Umbilical cord (tissue), 2 donors: Measurements from ENCODE around the gene SYNDIG1L. TPM values are rescaled to one million over a fixed set of nuclear protein-coding genes. Genes with fewer than 3 reads are reported as not detected.
"Not testable (repeated sequence)": the region's sequence is repeated elsewhere in the genome, so short reads cannot be mapped to it uniquely, and the experiment has no call there.

ENCODE experiments used
- DNase-seq: peaks from one replicate; pipeline ENCODE4 v3.0.0-alpha.2; 2015; ENCODE audit warnings: low spot score
- total RNA-seq: library from RNA; depleted of rRNA; stranded (reverse); fragments of >200 nt; gene quantifications from one replicate; pipeline ENCODE4 v1.2.3, GENCODE V29; 2014; ENCODE audit warnings: low replicate concordance; ENCODE audit not compliant: insufficient read depth

The SYNDIG1L gene
- total RNA-seq, 1 donor from 2014 or later, result not detected

GRCh38 chr14:74403619-74404417 lies 22.2 kb downstream of the SYNDIG1L start:
- DNase-seq, result no peak

DNA sequence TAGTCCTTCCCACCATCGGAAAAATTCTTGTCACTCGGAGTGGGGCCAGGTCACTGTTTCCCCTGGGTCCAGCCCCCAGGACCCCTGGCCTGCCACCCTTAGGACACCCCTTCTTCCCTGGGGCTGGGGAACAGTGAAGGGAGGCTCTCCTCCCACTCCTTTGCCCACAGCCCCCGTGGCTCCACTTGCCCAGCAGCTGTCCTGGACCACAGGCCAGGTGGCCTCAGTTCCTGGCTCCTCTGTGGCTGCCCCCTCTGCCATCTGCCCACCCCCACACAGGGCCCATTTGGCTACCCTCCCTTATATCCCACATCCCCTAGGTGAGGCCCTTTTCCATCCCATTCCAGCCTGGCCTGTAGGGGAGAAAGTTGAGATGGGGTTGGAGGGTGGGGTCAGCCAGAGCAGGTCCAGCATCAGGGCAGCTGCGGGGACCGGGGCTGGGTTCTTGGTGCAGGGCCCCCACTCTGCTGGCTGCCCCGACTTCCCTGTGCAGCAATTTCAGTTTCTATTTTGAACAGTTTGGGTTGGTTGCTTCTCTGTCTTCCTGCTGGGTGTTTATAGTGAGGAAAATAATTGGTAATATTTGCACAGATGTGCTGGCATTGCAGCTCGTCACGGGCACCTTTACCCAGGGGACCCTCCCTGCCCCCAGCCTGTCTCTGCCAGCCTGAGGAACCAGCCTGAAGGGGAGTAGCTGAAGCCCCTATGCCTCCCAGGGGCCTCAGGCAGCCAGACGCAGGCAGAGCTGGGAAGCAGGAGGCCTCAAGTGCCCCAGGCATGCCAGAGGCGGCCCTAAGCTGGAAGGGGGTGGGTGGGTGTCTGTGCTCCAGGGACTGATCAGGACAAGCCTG lies 23.4 kb downstream of the SYNDIG1L start:
- DNase-seq, result no peak

GRCh38 chr14:74401504-74402241 lies 24.3 kb downstream of the SYNDIG1L start:
- peak; percentile 19 for DNase-seq

DNA sequence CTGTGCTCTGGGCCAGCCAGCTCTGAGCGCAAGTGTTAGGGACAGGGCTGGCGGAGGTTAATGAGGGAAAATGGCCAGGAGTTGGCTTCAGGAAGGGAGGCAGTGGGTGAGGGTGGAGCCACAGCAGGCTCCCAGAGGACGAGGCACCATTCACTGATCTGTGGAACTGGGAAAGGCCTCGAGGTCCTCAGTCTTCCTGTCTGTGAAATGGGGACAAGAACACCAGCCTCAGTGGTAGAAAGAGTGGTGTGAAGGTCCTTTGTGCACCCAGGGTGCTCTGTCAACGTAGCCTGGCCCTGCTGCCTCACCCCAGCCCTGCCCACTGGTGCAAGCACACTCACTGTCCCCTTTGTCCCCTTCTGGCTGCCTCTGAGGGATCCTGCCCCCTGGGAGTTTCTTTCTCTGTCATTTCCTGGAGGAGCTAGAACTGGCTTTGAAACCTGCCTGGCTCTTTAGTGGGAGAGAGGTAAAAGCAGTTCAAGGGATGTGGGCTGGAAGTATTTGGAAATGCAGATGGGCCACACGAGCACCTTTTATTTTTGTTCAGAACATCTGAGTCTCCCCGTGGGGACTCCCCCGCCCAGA lies 25.0 kb downstream of the SYNDIG1L start:
- DNase-seq, result no peak

DNA sequence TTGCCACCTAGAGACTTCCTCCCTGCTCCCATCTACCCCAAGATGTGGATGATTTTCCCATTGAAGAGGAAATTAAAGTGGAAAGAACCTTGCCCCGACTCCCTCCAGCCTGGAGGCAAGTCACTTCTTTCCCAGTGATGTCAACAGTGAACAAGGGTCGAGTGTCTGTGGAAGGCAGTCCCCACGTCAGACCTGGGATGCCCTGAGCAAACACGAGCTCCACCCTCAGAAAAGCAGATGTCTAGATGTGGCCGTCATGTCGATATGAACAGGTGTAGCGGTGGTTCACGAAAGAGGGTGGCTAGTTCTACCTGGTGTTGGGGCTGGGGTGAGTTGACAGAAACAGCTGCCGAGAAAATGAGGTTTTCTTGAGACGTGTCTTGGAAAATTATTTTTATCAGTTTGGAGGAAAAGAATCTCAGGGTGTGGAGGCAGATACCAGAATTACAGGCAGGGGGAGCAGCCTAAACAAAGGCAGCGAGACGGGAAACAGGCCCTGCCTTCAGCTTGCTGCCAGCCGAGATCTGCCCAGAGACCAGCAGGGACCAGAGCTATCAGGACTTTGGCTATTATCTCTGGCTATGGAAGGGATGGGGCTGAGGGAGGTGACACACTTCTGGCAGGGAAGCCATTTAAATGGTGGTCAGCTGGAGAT lies 25.9 kb downstream of the SYNDIG1L start:
- no peak for DNase-seq

DNA sequence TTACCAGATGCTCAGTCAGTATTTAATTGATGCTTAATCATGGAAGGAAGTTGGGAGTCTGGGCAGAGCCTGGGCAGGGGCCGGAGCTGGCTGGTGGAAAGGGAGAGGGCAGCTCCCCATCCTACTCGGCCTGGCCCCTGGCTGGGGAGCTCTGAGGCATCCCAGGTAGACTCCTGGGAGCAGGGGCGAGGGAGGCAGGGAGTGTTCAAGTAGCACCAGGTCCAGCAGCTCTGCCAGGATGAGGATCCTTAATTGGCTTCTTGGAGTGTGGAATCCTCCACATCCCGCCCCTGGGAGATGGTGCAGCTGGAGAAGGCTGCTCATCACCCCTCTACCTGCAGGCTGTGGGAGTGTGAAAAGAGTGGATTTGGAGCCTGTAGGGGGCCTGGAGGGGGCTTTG lies 30.9 kb downstream of the SYNDIG1L start:
- DNase-seq, result no peak

DNA sequence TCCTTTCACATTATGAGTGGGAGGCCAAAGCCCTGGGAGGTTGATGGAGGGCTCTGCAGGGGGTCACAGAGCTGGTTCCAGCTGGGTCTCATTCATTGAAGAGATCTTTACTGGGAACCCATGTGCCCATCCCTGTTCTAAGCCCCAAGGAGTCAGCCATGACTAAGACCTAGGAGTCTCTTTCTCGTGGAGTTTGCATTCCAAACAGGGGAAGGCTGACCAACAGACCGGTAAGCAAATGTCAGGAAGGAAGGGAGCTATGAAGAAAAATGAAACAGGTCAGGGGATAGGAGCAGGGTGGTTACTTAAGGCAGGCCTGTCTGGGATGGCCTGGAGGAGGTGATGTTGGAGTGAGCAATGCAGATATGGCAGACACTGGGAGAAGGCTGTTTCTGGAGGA lies 31.5 kb downstream of the SYNDIG1L start:
- no peak for DNase-seq

- DNase-seq, result no peak
Observed at GRCh38 chr14:74392616-74393570, 33.1 kb downstream of the SYNDIG1L start.

DNA sequence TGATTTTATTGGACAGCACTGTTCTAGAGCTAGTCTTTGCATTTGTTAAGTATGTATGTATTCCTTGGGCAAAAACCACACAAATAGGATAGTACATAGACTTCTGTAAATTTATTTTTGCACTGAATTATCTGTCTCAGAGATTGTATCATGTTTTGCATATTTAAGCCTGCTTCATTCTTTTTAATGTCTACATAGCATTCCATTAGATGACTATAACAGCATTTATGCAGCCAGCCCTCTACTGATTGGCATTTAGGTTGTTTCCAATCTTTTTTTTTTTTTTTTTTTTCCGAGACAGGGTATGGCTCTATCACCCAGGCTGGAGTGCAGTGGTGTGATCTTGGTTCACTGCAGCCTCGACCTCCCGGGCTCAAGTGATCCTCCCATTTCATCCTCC lies 34.5 kb downstream of the SYNDIG1L start:
- no peak for DNase-seq

DNA sequence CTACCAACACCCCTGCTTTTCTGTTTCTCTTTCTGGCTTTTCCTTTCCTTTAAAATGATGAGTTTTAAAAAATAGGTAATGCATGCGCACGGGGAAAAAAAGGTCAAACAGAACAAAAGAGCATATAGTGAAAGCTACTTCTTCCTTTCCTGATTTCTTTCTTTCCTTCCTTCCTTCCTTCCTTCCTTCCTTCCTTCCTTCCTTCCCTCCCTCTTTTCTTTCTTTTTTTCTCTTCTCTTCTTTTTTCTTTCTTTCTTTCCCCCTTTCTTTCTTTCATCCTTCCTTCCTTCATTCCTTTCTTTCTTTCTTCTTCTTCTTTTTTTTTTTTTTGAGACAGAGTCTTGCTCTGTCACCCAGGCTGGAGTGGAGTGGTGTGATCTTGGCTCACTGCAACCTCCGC lies 35.5 kb downstream of the SYNDIG1L start:
- not testable (repeated sequence) for DNase-seq

DNA sequence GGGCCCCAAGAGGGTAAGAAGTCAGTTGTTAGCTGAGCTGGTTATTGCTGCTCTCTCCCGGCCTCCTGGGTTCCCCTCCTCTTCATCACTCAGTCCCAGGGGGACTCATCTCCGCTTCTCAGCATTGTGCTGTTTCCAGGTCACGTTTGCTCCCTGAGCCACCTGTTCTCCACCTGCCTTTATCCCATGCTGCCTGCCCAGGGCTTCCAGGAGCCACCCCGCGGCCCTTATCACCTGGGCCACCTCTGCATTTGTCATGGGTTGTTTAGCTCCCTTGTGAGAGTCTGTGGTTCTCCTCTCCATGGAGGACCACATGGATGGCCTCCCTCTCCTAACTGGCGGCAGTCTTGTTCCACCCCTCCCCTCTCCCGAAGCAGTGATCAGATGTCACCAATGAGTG lies 36.0 kb downstream of the SYNDIG1L start:
- no peak for DNase-seq

DNA sequence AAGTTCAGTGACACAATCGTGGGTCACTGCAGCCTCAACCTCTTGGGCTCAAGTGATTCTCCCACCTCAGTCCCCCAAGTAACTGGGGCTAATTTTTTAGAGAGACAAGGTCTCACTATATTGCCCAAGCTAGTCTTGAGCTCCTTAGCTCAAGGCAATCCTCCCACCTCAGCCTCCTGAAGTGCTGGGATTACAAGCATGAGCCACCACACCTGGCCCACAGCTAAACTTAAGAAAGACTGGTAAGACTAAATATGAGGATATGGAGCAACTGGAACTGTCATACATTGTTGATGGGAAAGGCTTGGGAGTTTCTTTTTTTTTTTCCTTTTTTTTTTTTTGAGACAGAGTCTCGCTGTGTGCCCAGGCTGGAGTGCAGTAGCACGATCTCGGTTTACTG lies 43.8 kb downstream of the SYNDIG1L start:
- DNase-seq, result no peak

- DNase-seq, result not testable (repeated sequence)
Observed at GRCh38 chr14:74381571-74381970, 44.4 kb downstream of the SYNDIG1L start.

GRCh38 chr14:74380845-74381244 lies 45.2 kb downstream of the SYNDIG1L start:
- DNase-seq, result no peak

GRCh38 chr14:74380172-74380571 lies 45.8 kb downstream of the SYNDIG1L start:
- no peak for DNase-seq

DNA sequence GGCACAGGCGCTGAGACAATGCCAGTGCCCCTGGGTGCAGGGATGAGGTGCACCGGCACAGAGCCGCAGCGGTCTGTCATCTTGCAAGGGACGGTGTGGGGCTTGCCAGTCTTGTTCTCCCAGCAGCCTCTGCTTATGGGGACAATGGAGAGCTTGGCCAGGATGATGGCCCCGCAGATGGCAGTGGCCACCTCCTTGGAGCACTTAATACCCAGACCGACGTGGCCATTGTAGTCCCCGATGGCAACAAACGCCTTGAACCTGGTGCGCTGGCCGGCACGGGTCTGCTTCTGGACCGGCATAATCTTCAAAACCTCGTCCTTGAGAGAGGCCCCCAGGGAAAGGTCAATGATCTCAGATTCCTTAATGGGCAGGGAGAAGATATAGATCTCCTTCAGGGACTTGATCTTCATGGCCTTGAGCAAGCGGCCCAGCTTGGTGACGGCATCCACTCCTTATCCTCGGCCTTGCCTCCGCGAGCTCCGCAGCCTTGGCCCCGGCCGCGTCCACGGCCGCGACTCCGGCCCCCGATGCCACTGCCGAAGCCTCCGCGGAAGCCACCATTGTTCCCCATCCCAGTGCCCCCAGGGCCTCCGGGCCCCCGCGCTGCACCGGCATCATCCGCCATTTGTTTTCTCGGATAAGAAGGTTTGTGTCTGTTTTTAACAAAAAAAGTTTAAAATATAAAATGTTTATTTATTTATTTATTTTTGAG lies 47.9 kb downstream of the SYNDIG1L start:
- DNase-seq, result no peak

- no peak for DNase-seq
Observed at GRCh38 chr14:74368441-74368840, 57.6 kb downstream of the SYNDIG1L start.

DNA sequence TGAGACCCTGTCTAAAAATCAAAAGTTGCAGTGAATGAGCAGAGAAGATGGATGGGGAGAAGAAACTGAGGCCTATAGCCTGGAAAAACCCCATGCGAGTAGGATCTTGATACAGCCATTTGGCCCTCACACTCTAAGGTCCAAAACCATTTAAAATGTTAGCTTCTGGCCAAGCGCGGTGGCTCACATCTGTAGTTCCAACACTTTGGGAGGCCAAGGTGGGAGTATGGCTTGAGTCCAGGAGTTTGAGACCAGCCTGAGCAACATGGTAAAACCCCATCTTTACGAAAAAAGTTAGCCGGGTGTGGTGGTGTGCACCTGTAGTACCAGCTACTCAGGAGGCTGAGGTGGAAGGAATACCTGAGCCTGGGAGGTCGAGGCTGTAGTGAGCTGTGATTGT lies 58.0 kb downstream of the SYNDIG1L start:
- DNase-seq, result no peak

DNA sequence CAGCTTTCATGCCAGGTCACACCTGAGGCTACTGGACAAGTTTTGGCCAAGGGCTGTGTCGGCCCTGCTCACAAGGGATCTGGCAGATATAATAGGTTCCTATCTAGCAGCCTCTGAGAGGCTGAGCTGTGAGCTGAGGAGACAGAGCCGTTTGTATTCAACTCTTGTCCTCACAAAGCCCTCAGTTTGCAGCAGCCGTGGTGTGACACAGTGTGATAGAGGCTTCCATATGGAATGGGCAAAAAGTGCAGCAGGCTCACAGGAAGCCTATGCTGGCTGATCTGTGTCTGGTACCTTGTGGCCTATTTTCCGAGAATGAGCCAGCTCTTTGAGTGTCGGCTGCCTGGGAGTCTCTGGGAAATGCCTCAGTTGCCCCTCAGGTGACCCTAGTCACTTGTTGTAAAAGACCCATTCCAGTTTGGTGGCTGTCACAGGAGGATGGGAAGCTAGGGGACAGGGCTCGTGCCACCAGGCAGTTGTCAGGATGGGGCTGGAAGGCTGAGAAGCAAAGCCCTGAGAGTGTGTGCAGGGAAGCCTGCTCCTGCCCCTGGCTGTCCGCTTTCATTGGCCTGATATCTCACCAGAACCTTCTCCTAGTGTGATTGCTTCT lies 61.6 kb downstream of the SYNDIG1L start:
- no peak for DNase-seq
